ENCODE measurements around the gene CCDC57.

CCDC57 gene

DNA sequence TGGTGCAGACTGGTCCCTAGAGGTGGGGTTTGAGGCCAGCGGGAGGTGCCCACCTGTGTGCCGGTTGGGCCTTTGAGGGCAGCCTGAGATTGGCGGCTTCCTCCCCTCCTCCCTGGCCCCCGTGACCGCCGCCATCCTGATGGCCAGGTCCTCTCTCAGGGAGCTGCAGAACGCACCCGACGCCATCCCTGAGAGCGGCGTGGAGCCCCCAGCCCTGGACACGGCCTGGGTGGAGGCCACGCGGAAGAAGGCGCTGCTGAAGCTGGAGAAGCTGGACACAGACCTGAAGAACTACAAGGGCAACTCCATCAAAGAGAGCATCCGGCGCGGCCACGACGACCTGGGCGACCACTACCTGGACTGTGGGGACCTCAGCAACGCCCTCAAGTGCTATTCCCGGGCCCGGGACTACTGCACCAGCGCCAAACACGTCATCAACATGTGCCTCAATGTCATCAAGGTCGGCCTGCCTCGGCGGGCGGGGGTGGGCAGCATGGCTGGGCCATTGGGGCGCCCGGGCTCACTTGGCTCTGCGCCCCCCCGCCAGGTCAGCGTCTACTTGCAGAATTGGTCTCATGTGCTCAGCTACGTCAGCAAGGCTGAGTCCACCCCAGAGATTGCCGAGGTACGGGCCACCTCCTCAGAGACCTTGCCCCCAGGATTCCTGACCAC lies 158.2 kb downstream of the CCDC57 start:
- DNase-seq: no peak
- no peak overlapping the region for H4K5ac ChIP-seq (ENCODE audit: low read length)
- no peak overlapping the region for H2BK15ac ChIP-seq (replicated peaks; ENCODE audit: low read depth)
- peaks cover 3% of the 10 kb centered on the region for H3K79me1 ChIP-seq (ENCODE audit: low read length)
- no peak overlapping the region for H3K18ac ChIP-seq (ENCODE audit: low read length)
- no peaks in the 10 kb centered on the region for H3K27me3 ChIP-seq (ENCODE audit: insufficient read depth, low read length, poor library complexity)
- H3K79me2 ChIP-seq (ENCODE audit: control insufficient read depth, insufficient read depth, low read length): peaks cover 7% of the 10 kb centered on the region
- WGBS (ENCODE audit: extremely low coverage, insufficient coverage, low lambda C conversion rate): no CpG with 5 or more reads among the region's 38 CpGs
- no peak overlapping the region for H2BK120ac ChIP-seq (ENCODE audit: low read depth, low read length)
- H3K23ac ChIP-seq (ENCODE audit: low read length): no peak overlapping the region
- H3K4me2 ChIP-seq (ENCODE audit: low read length): no peak overlapping the region
- H3K36me3 ChIP-seq (ENCODE audit: control insufficient read depth, insufficient read depth, low read length): peaks cover 6% of the 10 kb centered on the region
- no peak overlapping the region for H3K9ac ChIP-seq (ENCODE audit: low read length)
- H2AK5ac ChIP-seq (ENCODE audit: low read length): no peak overlapping the region
- no peak overlapping the region for H3K56ac ChIP-seq (ENCODE audit: low read length)
- no peak overlapping the region for H3K27ac ChIP-seq (ENCODE audit: low read depth, low read length)
- H3K4me3 ChIP-seq (ENCODE audit: low read length): no peak overlapping the region
- no peak overlapping the region for H2BK5ac ChIP-seq (ENCODE audit: low read length)
- no peak overlapping the region for H3K4ac ChIP-seq (ENCODE audit: low read depth, low read length)
- H4K8ac ChIP-seq (ENCODE audit: low read depth, low read length): no peak overlapping the region
- no peaks in the 10 kb centered on the region for H3K4me1 ChIP-seq (ENCODE audit: control insufficient read depth, low read depth, low read length)

DNA sequence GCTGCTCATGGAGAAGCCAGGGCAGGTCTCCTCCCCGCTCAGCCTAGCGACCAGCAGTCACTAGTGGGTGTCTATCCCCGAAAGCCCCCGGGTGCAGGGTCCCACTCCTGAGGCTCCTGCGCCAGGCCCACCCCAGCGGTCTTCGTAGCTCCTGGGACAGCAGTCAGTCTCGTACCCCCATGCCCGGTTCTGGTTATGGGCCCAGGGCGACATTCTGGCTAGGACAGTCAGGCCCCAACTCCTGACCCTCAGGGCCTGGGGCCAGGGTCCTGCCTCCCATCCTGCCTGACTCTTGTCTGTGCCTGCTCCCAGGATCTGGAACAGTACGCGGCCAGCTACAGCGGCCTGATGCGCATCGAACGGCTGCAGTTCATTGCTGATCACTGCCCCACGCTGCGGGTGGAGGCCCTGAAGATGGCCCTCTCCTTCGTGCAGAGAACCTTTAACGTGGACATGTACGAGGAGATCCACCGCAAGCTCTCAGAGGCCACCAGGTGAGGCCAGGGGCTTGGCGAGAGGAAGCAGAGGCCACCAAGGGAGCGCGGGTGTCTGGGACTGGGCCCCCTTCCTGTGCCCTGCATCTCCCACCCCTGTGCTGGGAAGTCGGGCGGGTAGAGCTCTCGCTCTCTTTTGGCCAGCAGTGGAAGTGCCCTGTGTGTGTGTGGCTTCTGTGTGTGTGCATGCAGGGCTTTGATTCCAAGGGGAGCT lies 158.9 kb downstream of the CCDC57 start:
- no peak overlapping the region for H3K9ac ChIP-seq (ENCODE audit: low read length)
- H3K4ac ChIP-seq (ENCODE audit: low read depth, low read length): no peak overlapping the region
- no peak overlapping the region for H3K18ac ChIP-seq (ENCODE audit: low read length)
- H2BK120ac ChIP-seq (ENCODE audit: low read depth, low read length): no peak overlapping the region
- H3K27me3 ChIP-seq (ENCODE audit: insufficient read depth, low read length, poor library complexity): no peaks in the 10 kb centered on the region
- H2AK5ac ChIP-seq (ENCODE audit: low read length): no peak overlapping the region
- H3K56ac ChIP-seq (ENCODE audit: low read length): no peak overlapping the region
- H3K23ac ChIP-seq (ENCODE audit: low read length): no peak overlapping the region
- H3K79me1 ChIP-seq (ENCODE audit: low read length): peaks cover 3% of the 10 kb centered on the region
- H3K27ac ChIP-seq (ENCODE audit: low read depth, low read length): no peak overlapping the region
- H4K5ac ChIP-seq (ENCODE audit: low read length): no peak overlapping the region
- H3K4me1 ChIP-seq (ENCODE audit: control insufficient read depth, low read depth, low read length): no peaks in the 10 kb centered on the region
- H4K8ac ChIP-seq (ENCODE audit: low read depth, low read length): no peak overlapping the region
- no peak for DNase-seq
- peaks cover 7% of the 10 kb centered on the region for H3K79me2 ChIP-seq (ENCODE audit: control insufficient read depth, insufficient read depth, low read length)
- peaks cover 6% of the 10 kb centered on the region for H3K36me3 ChIP-seq (ENCODE audit: control insufficient read depth, insufficient read depth, low read length)
- no peak overlapping the region for H3K4me2 ChIP-seq (ENCODE audit: low read length)
- no peak overlapping the region for H3K4me3 ChIP-seq (ENCODE audit: low read length)
- no peak overlapping the region for H2BK5ac ChIP-seq (ENCODE audit: low read length)
- H2BK15ac ChIP-seq (replicated peaks; ENCODE audit: low read depth): no peak overlapping the region
- WGBS (ENCODE audit: extremely low coverage, insufficient coverage, low lambda C conversion rate): no CpG with 5 or more reads among the region's 28 CpGs

DNA sequence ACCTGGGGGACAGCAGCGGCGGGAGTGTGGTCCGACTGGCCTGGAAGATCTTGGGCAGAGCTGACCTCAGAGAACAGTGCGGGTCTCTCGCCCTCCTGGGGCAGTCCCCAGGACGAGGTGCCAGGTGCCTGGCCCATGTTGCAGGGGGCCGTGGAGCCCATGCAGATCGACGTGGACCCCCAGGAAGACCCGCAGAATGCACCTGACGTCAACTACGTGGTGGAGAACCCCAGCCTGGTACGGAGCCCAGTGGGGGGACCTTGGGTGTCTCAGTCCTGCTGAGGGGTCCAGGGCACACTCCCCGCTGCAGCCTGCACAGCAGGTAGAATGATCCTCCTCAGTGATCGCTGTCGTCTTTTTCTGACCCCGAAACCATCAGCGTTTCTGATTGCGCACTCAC lies 159.5 kb downstream of the CCDC57 start:
- Histone ChIP-seq H3K4me1 (ENCODE audit: control insufficient read depth, low read depth, low read length) (no peaks in the 10 kb centered on the region), H3K23ac (ENCODE audit: low read length) (no peak overlapping the region), H4K5ac (ENCODE audit: low read length) (no peak overlapping the region), H3K79me2 (ENCODE audit: control insufficient read depth, insufficient read depth, low read length) (peaks cover 7% of the 10 kb centered on the region), H3K56ac (ENCODE audit: low read length) (no peak overlapping the region), H3K4me2 (ENCODE audit: low read length) (no peak overlapping the region), H3K18ac (ENCODE audit: low read length) (no peak overlapping the region), H3K79me1 (ENCODE audit: low read length) (peaks cover 3% of the 10 kb centered on the region), H3K4ac (ENCODE audit: low read depth, low read length) (no peak overlapping the region), H2BK120ac (ENCODE audit: low read depth, low read length) (no peak overlapping the region), H2BK15ac (replicated peaks; ENCODE audit: low read depth) (no peak overlapping the region), H3K4me3 (ENCODE audit: low read length) (no peak overlapping the region), H4K8ac (ENCODE audit: low read depth, low read length) (no peak overlapping the region), H2BK5ac (ENCODE audit: low read length) (no peak overlapping the region), H3K27ac (ENCODE audit: low read depth, low read length) (no peak overlapping the region), H3K9ac (ENCODE audit: low read length) (no peak overlapping the region), H3K36me3 (ENCODE audit: control insufficient read depth, insufficient read depth, low read length) (peaks cover 6% of the 10 kb centered on the region), H3K27me3 (ENCODE audit: insufficient read depth, low read length, poor library complexity) (no peaks in the 10 kb centered on the region), H2AK5ac (ENCODE audit: low read length) (no peak overlapping the region)
- no CpG with 5 or more reads among the region's 19 CpGs for WGBS (ENCODE audit: extremely low coverage, insufficient coverage, low lambda C conversion rate)
- no peak for DNase-seq

DNA sequence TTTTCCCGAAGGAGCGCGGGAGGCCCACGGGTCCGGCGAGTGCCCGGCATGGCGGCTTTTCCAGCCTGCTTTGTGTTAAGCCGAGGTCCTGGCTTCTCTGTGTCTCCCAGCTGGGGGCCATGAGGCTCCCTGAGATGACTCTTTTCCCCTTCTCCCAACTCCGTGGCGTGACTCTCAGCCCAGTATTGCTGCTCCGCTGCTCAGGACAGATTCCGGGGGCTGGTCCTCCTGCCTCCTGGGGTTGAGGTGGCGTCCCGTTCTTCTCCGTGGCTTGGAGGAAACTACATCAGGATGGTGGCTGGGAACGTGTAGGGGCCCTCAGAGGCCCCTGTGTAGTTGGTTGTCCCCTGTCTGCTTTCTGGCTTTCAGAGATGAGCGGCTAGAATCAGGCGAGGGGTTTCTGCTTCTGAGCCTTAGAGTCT lies 160.0 kb downstream of the CCDC57 start:
- peak overlapping the region; percentile 87 for H3K4me3 ChIP-seq (ENCODE audit: low read length)
- H2BK15ac ChIP-seq (replicated peaks; ENCODE audit: low read depth): no peak overlapping the region
- H2AK5ac ChIP-seq (ENCODE audit: low read length): no peak overlapping the region
- H2BK5ac ChIP-seq (ENCODE audit: low read length): no peak overlapping the region
- peaks cover 3% of the 10 kb centered on the region for H3K79me1 ChIP-seq (ENCODE audit: low read length)
- peaks cover 6% of the 10 kb centered on the region for H3K36me3 ChIP-seq (ENCODE audit: control insufficient read depth, insufficient read depth, low read length)
- peaks cover 7% of the 10 kb centered on the region for H3K79me2 ChIP-seq (ENCODE audit: control insufficient read depth, insufficient read depth, low read length)
- no peak overlapping the region for H4K8ac ChIP-seq (ENCODE audit: low read depth, low read length)
- DNase-seq: no peak
- no peak overlapping the region for H3K18ac ChIP-seq (ENCODE audit: low read length)
- peak overlapping the region; percentile 84 for H3K9ac ChIP-seq (ENCODE audit: low read length)
- WGBS (ENCODE audit: extremely low coverage, insufficient coverage, low lambda C conversion rate): no CpG with 5 or more reads among the region's 19 CpGs
- H3K4me2 ChIP-seq (ENCODE audit: low read length): peak overlapping the region; percentile 67
- peak overlapping the region; percentile 91 for H3K56ac ChIP-seq (ENCODE audit: low read length)
- no peak overlapping the region for H2BK120ac ChIP-seq (ENCODE audit: low read depth, low read length)
- no peak overlapping the region for H3K23ac ChIP-seq (ENCODE audit: low read length)
- no peaks in the 10 kb centered on the region for H3K4me1 ChIP-seq (ENCODE audit: control insufficient read depth, low read depth, low read length)
- no peak overlapping the region for H3K4ac ChIP-seq (ENCODE audit: low read depth, low read length)
- H3K27ac ChIP-seq (ENCODE audit: low read depth, low read length): no peak overlapping the region
- H4K5ac ChIP-seq (ENCODE audit: low read length): no peak overlapping the region
- H3K27me3 ChIP-seq (ENCODE audit: insufficient read depth, low read length, poor library complexity): no peaks in the 10 kb centered on the region

DNA sequence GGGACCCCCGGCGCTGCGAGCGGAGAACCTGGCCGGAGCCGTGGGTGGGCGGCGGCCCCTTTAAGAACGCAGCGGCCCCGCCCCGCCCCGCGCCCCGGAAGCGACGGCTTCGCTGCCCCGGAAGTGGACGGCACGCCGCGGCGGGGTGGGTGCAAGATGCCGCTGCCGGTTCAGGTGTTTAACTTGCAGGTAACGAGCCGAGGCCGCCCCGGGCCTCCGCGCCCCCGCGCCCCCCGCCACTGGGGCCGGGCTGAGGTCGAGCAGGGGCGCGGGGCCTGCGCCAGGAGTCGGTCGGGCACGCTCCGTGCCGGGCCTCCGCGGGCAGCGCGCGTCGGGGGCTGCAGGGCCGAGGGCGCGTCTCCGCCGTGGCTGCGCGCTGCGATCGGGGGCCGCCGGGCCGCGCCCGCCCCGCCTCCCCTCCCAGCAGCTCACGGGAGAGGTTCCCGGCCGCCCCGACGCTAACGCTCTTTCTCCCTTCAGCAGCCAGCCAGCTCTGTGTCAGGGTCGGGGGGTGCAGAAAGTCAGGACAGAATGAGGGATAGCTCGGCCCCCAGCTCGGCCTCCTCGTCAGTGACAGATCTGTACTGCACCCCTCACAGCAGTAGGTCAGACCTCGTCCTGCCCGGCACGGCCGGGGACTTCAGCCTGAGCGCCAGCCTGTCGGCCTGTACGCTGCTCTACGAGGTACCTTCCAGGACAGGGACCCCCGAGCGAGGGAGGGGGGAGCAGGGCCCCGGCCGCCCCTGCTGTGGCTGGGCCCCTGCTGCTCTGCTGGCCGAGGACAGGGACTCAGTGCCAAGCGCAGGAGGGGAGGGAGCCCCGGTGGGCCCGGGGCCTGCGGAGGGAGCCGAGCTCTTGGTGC lies 160.6 kb downstream of the CCDC57 start, which contains the start of the genes GPS1 and RFNG:
Gene GPS1 (plus strand): TSS at position 123 of the 862 bp plus-strand sequence. CDS start 34 bp downstream, at position 157.
Gene RFNG (minus strand): TSS at position 36 of the 862 bp plus-strand sequence. CDS start 45 bp downstream, outside the sequence.
- DNase-seq: peak; percentile 53
- H3K4me2 ChIP-seq (ENCODE audit: low read length): peak within 1 kb of the TSS; percentile 67
- peak within 1 kb of the TSS; percentile 82 for H2AK5ac ChIP-seq (ENCODE audit: low read length)
- H2BK120ac ChIP-seq (ENCODE audit: low read depth, low read length): no peak within 1 kb of the TSS
- no peak within 1 kb of the TSS for H3K18ac ChIP-seq (ENCODE audit: low read length)
- peaks cover 7% of the 10 kb centered on the region for H3K79me2 ChIP-seq (ENCODE audit: control insufficient read depth, insufficient read depth, low read length)
- no peak within 1 kb of the TSS for H4K5ac ChIP-seq (ENCODE audit: low read length)
- H3K36me3 ChIP-seq (ENCODE audit: control insufficient read depth, insufficient read depth, low read length): peaks cover 7% of the 10 kb centered on the region
- H3K9ac ChIP-seq (ENCODE audit: low read length): peak within 1 kb of the TSS; percentile 84
- H4K8ac ChIP-seq (ENCODE audit: low read depth, low read length): no peak within 1 kb of the TSS
- H3K23ac ChIP-seq (ENCODE audit: low read length): peak within 1 kb of the TSS; percentile 89
- peak within 1 kb of the TSS; percentile 87 for H3K4me3 ChIP-seq (ENCODE audit: low read length)
- no CpG with 5 or more reads among the region's 94 CpGs for WGBS (ENCODE audit: extremely low coverage, insufficient coverage, low lambda C conversion rate)
- no peak within 1 kb of the TSS for H3K4ac ChIP-seq (ENCODE audit: low read depth, low read length)
- peaks cover 3% of the 10 kb centered on the region for H3K79me1 ChIP-seq (ENCODE audit: low read length)
- H2BK5ac ChIP-seq (ENCODE audit: low read length): no peak within 1 kb of the TSS
- peak within 1 kb of the TSS; percentile 91 for H3K56ac ChIP-seq (ENCODE audit: low read length)
- no peak within 1 kb of the TSS for H2BK15ac ChIP-seq (replicated peaks; ENCODE audit: low read depth)
- H3K27ac ChIP-seq (ENCODE audit: low read depth, low read length): no peak within 1 kb of the TSS
- H3K4me1 ChIP-seq (ENCODE audit: control insufficient read depth, low read depth, low read length): no peaks in the 10 kb centered on the region
- no peaks in the 10 kb centered on the region for H3K27me3 ChIP-seq (ENCODE audit: insufficient read depth, low read length, poor library complexity)

Measured in mesendoderm (in vitro differentiated cells).